Endothelial cell of umbilical vein (primary cell): Measurements from ENCODE around the gene GJA1.

Source experiments
- CTCF ChIP-seq, 2 donors: IDR thresholded peaks; 1 replicate in 1 of 2; 2 replicates in 1 of 2; pipeline ENCODE4 v1.5.1; 2011; ENCODE audit warnings: low read length in 2 of 2, mild to moderate bottlenecking in 2 of 2, moderate library complexity in 2 of 2, control low read depth in 1 of 2, inconsistent platforms in 1 of 2, low read depth in 1 of 2; ENCODE audit not compliant: insufficient read depth in 1 of 2; ENCODE audit errors: extremely low read depth in 1 of 2
- EZH2 ChIP-seq: IDR thresholded peaks from 2 replicates; pipeline ENCODE4 v1.6.1; 2012; ENCODE audit warnings: borderline replicate concordance, low read depth, mild to moderate bottlenecking, moderate library complexity, low read length, inconsistent platforms; ENCODE audit not compliant: severe bottlenecking
- MAX ChIP-seq: IDR thresholded peaks from 2 replicates; pipeline ENCODE4 v1.6.1; 2011; ENCODE audit not compliant: insufficient read depth, insufficient read length
- POLR2A ChIP-seq: IDR thresholded peaks from 2 replicates; pipeline ENCODE4 v1.6.1; 2012; ENCODE audit warnings: low read depth, mild to moderate bottlenecking, control low read depth, low read length
- POLR2AphosphoS5 ChIP-seq: IDR thresholded peaks from 2 replicates; pipeline ENCODE4 v1.6.1; 2012; ENCODE audit warnings: low read depth, mild to moderate bottlenecking, control low read depth, low read length, moderate library complexity; ENCODE audit not compliant: insufficient read depth

DNA sequence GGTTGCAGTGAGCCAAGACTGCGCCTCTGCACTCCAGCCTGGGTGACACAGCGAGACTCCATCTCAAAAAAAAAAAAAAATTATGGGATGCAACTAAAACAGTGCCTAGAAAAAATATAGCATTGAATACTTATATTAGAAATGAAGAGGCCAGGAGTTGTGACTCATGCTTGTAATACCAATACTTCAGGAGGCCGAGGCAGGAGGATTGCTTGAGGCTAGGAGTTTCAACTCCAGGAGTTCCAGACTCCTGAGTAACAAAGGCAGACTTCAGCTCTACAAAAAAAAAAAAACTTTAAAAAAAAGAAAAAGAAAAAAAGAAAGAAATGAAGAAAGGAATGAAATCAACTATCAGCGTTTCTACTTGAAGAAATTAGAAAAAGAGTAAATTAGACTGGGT is 17.1 kb upstream of the GJA1 start:
- no peak for TF ChIP-seq MAX
- TF ChIP-seq POLR2A = no peak
- TF ChIP-seq CTCF (IDR thresholded peaks at IDR 0.05; ENCODE audit: extremely low read depth in 1 of 2, insufficient read depth in 1 of 2, low read depth in 1 of 2, low read length in 2 of 2) = no peak
- no peak for TF ChIP-seq POLR2AphosphoS5
- TF ChIP-seq EZH2 = no peak
